HepG2 (cell line): Measurements from ENCODE around the gene ABHD1. TPM values are rescaled to one million over a fixed set of nuclear protein-coding genes. Genes with fewer than 3 reads are reported as not detected.

Experiments
- ATF3 ChIP-seq: sonication (generic); formaldehyde crosslinking; IDR thresholded peaks from 2 replicates; pipeline ENCODE4 v1.4.0; 2020; ENCODE audit warnings: missing genetic modification reagents
- CREBL2 ChIP-seq: sonication (generic); formaldehyde crosslinking; IDR thresholded peaks from 2 replicates; pipeline ENCODE4 v1.8.1; 2023; ENCODE audit warnings: missing genetic modification reagents, mild to moderate bottlenecking, borderline replicate concordance
- DRAP1 ChIP-seq: IDR thresholded peaks from 2 replicates; pipeline ENCODE4 v1.6.1; 2016; ENCODE audit warnings: missing genetic modification reagents, missing compliant biosample characterization
- ESRRA ChIP-seq: sonication (generic); formaldehyde crosslinking; IDR thresholded peaks from 2 replicates; pipeline ENCODE4 v1.5.1; 2020; ENCODE audit warnings: mild to moderate bottlenecking, low read depth, missing genetic modification reagents
- GATAD2A ChIP-seq: IDR thresholded peaks from 2 replicates; pipeline ENCODE4 v1.6.1; 2016
- GLI4 ChIP-seq: sonication (generic); formaldehyde crosslinking; IDR thresholded peaks from 2 replicates; pipeline ENCODE4 v1.5.1; 2020; ENCODE audit warnings: missing genetic modification reagents, mild to moderate bottlenecking, moderate library complexity, borderline replicate concordance
- JARID2 ChIP-seq: sonication (generic); formaldehyde crosslinking; IDR thresholded peaks from 2 replicates; pipeline ENCODE4 v1.8.1; 2023; ENCODE audit warnings: missing genetic modification reagents, inconsistent platforms; ENCODE audit not compliant: insufficient replicate concordance
- MAFK ChIP-seq, 2 experiments: IDR thresholded peaks in 1 of 2; conservative IDR thresholded peaks in 1 of 2; 2 replicates each; pipeline ENCODE4 v1.6.1; 2011; ENCODE audit warnings: improper control_type of control experiment in 2 of 2, low read length in 2 of 2
- NFIB ChIP-seq: sonication (generic); formaldehyde crosslinking; IDR thresholded peaks from 2 replicates; pipeline ENCODE4 v1.9.0; 2021; ENCODE audit warnings: missing genetic modification reagents, mild to moderate bottlenecking, borderline replicate concordance
- NFKB2 ChIP-seq: sonication (generic); formaldehyde crosslinking; IDR thresholded peaks from 2 replicates; pipeline ENCODE4 v1.4.0; 2020; ENCODE audit warnings: missing genetic modification reagents, borderline replicate concordance
- NFRKB ChIP-seq: fragments of 450-650 bp; IDR thresholded peaks from 2 replicates; pipeline ENCODE4 v1.6.1; 2017
- PBX3 ChIP-seq: sonication (generic); formaldehyde crosslinking; IDR thresholded peaks from 2 replicates; pipeline ENCODE4 v1.8.1; 2023; ENCODE audit warnings: missing genetic modification reagents, inconsistent platforms, borderline replicate concordance
- PHF20 ChIP-seq: sonication (generic); formaldehyde crosslinking; IDR thresholded peaks from 2 replicates; pipeline ENCODE4 v1.5.0; 2020; ENCODE audit warnings: mild to moderate bottlenecking, missing genetic modification reagents
- SETDB1 ChIP-seq: sonication (generic); formaldehyde crosslinking; IDR thresholded peaks from 2 replicates; pipeline ENCODE4 v1.5.1; 2020; ENCODE audit warnings: missing genetic modification reagents, mild to moderate bottlenecking, borderline replicate concordance
- SSRP1 ChIP-seq: IDR thresholded peaks from 2 replicates; pipeline ENCODE4 v1.6.1; 2016; ENCODE audit warnings: control low read depth
- ZBTB1 ChIP-seq: sonication (generic); formaldehyde crosslinking; IDR thresholded peaks from 2 replicates; pipeline ENCODE4 v1.4.0; 2020; ENCODE audit warnings: missing genetic modification reagents, borderline replicate concordance
- ZBTB3 ChIP-seq: sonication (generic); formaldehyde crosslinking; IDR thresholded peaks from 2 replicates; pipeline ENCODE4 v1.4.0; 2020; ENCODE audit warnings: low read depth, mild to moderate bottlenecking, moderate library complexity, missing genetic modification reagents, borderline replicate concordance
- ZBTB37 ChIP-seq: sonication (generic); formaldehyde crosslinking; IDR thresholded peaks from 2 replicates; pipeline ENCODE4 v1.4.0; 2020; ENCODE audit warnings: mild to moderate bottlenecking, missing genetic modification reagents
- ZFP36 ChIP-seq: fragments of 150-350 bp; IDR thresholded peaks from 2 replicates; pipeline ENCODE4 v1.6.1; 2018; ENCODE audit warnings: borderline replicate concordance, low read length, low read depth; ENCODE audit not compliant: partially characterized antibody
- ZNF17 ChIP-seq: sonication (generic); formaldehyde crosslinking; IDR thresholded peaks from 2 replicates; pipeline ENCODE4 v1.5.0; 2020; ENCODE audit warnings: mild to moderate bottlenecking, missing genetic modification reagents
- ZNF350 ChIP-seq: sonication (generic); formaldehyde crosslinking; IDR thresholded peaks from 2 replicates; pipeline ENCODE4 v1.4.0; 2020; ENCODE audit warnings: mild to moderate bottlenecking, low read depth, missing genetic modification reagents, borderline replicate concordance
- ZNF496 ChIP-seq: sonication (generic); formaldehyde crosslinking; IDR thresholded peaks from 2 replicates; pipeline ENCODE4 v1.8.1; 2023; ENCODE audit warnings: mild to moderate bottlenecking, moderate library complexity, missing genetic modification reagents; ENCODE audit not compliant: insufficient replicate concordance
- ZNF572 ChIP-seq: sonication (generic); formaldehyde crosslinking; IDR thresholded peaks from 2 replicates; pipeline ENCODE4 v1.5.1; 2020; ENCODE audit warnings: mild to moderate bottlenecking, missing genetic modification reagents
- ZNF761 ChIP-seq: sonication (generic); formaldehyde crosslinking; conservative IDR thresholded peaks from 2 replicates; pipeline ENCODE4 v1.4.0; 2020; ENCODE audit warnings: mild to moderate bottlenecking, missing genetic modification reagents
- ZSCAN22 ChIP-seq: sonication (generic); formaldehyde crosslinking; IDR thresholded peaks from 2 replicates; pipeline ENCODE4 v1.4.0; 2020; ENCODE audit warnings: mild to moderate bottlenecking, missing genetic modification reagents
- polyA plus RNA-seq, 8 experiments: library from polyadenylated mRNA; depleted of rRNA in 3 of 8; stranded (reverse) in 7 of 8; unstranded in 1 of 8; fragments of >200 nt; fragmentation: Illumina TruSeq in 4 of 8; extraction: Trizol in 4 of 8; gene quantifications; 2 replicates each; pipeline versions ENCODE4 v1.2.1 to v1.2.3, GENCODE V29; 2011 to 2016; ENCODE audit warnings: low read depth in 4 of 8, missing spikeins in 1 of 8, mixed read lengths in 1 of 8; ENCODE audit not compliant: insufficient read depth in 1 of 8
- total RNA-seq, 5 experiments: library from RNA; depleted of rRNA; stranded (reverse); fragments of >200 nt; fragmentation: Illumina TruSeq; extraction: Trizol; gene quantifications; 2 replicates each; pipeline ENCODE4 v1.2.3, GENCODE V29; 2016; ENCODE audit warnings: low read depth in 1 of 5

Gene ABHD1
- total and polyA plus RNA-seq, 2 of the 13 experiments (the other 11 are each of a cell fraction or from before 2014, with no cell fraction given) = 0.04 to 0.81 TPM

GRCh38 chr2:27133905-27134780 lies 10.5 kb downstream of the ABHD1 start, which contains the start of gene PREB (continued):
- no peak for TF ChIP-seq SETDB1
- TF ChIP-seq DRAP1 (CRISPR knock-in tag) = peak; percentile 90
- no peak for TF ChIP-seq ZFP36
- no peak for TF ChIP-seq ATF3 (CRISPR knock-in tag)
- no peak for TF ChIP-seq GATAD2A (CRISPR knock-in tag)
- no peak for TF ChIP-seq NFRKB
- no peak; the same call in 1 of the 2 replicates for TF ChIP-seq PHF20 (CRISPR knock-in tag)
- no peak; the same call in 1 of the 2 replicates for TF ChIP-seq CREBL2
- no peak for TF ChIP-seq ZBTB37 (CRISPR knock-in tag)
- no peak for TF ChIP-seq SSRP1
- TF ChIP-seq ZNF350 (CRISPR knock-in tag) = peak; percentile 31
- TF ChIP-seq GLI4 = peak; percentile 44; the same call in 1 of the 2 replicates
- TF ChIP-seq MAFK (conservative IDR thresholded peaks at IDR 0.05 in 1 of 2, IDR thresholded peaks at IDR 0.05 in 1 of 2; ENCODE audit: low read length in 2 of 2) = peak in 1 of 2 experiments; percentile 25; a peak in 2 of 4 replicates
- TF ChIP-seq ZSCAN22 (CRISPR knock-in tag) = peak; percentile 44; the same call in 1 of the 2 replicates
- no peak for TF ChIP-seq ZNF496 (CRISPR knock-in tag)
- no peak for TF ChIP-seq ZBTB1 (CRISPR knock-in tag)
- TF ChIP-seq ZBTB3 = 0 out of 2 replicates have a peak, but pooled peaks have one; percentile 34
- 0 out of 2 replicates have a peak, but pooled peaks have one; percentile 81 for TF ChIP-seq NFKB2 (CRISPR knock-in tag)
- no peak for TF ChIP-seq PBX3 (CRISPR knock-in tag)
- TF ChIP-seq ZNF761 (CRISPR knock-in tag) = peak; percentile 88
- no peak for TF ChIP-seq JARID2 (CRISPR knock-in tag)
- TF ChIP-seq ZNF17 (CRISPR knock-in tag) = peak; percentile 83; the same call in 1 of the 2 replicates
- no peak for TF ChIP-seq NFIB
- TF ChIP-seq ESRRA (CRISPR knock-in tag) = no peak
- no peak for TF ChIP-seq ZNF572 (CRISPR knock-in tag)
